ENCODE measurements around the gene ASTN1. TPM values are rescaled to one million over a fixed set of nuclear protein-coding genes. Genes with fewer than 3 reads are reported as not detected.

ASTN1 gene
- total and polyA plus RNA-seq, 4 donors, result 33.4 to 127 (median 82.8) TPM

GRCh38 chr1:176884911-176885310 lies 279.6 kb downstream of the ASTN1 start:
- H3K27me3 ChIP-seq (ENCODE audit: control insufficient read depth, insufficient read depth, low read length), result no peaks in the 10 kb centered on the region
- H3K36me3 ChIP-seq (ENCODE audit: control insufficient read depth, insufficient read depth, low read length), result peaks cover 32% of the 10 kb centered on the region
- no peaks in the 10 kb centered on the region for H3K4me1 ChIP-seq (ENCODE audit: control insufficient read depth, insufficient read depth, low read length)
- no peak for DNase-seq (ENCODE audit: low read depth in 4 of 6, low spot score in 6 of 6)
- no CpG with 5 or more reads among the region's 1 CpG for WGBS (ENCODE audit: insufficient coverage)
- no peaks in the 10 kb centered on the region for H3K9me3 ChIP-seq (ENCODE audit: control insufficient read depth, insufficient read depth, low read length)
- no peak overlapping the region for H3K27ac ChIP-seq (ENCODE audit: low read depth, low read length)
- H3K4me3 ChIP-seq (ENCODE audit: low read depth, low read length), result no peak overlapping the region

GRCh38 chr1:176884286-176884685 lies 280.2 kb downstream of the ASTN1 start:
- H3K27ac ChIP-seq (ENCODE audit: low read depth, low read length), result no peak overlapping the region
- WGBS (ENCODE audit: insufficient coverage), result 100% methylated on average over 4 of the region's 4 CpGs
- no peak for DNase-seq (ENCODE audit: low read depth in 4 of 6, low spot score in 6 of 6)
- H3K36me3 ChIP-seq (ENCODE audit: control insufficient read depth, insufficient read depth, low read length), result peaks cover 37% of the 10 kb centered on the region
- H3K27me3 ChIP-seq (ENCODE audit: control insufficient read depth, insufficient read depth, low read length), result no peaks in the 10 kb centered on the region
- H3K4me1 ChIP-seq (ENCODE audit: control insufficient read depth, insufficient read depth, low read length), result no peaks in the 10 kb centered on the region
- H3K4me3 ChIP-seq (ENCODE audit: low read depth, low read length), result no peak overlapping the region
- H3K9me3 ChIP-seq (ENCODE audit: control insufficient read depth, insufficient read depth, low read length), result no peaks in the 10 kb centered on the region

GRCh38 chr1:176880955-176881595 lies 283.4 kb downstream of the ASTN1 start:
- Histone ChIP-seq H3K4me3 (ENCODE audit: low read depth, low read length) (no peak overlapping the region), H3K36me3 (ENCODE audit: control insufficient read depth, insufficient read depth, low read length) (peaks cover 53% of the 10 kb centered on the region), H3K27ac (ENCODE audit: low read depth, low read length) (no peak overlapping the region), H3K9me3 (ENCODE audit: control insufficient read depth, insufficient read depth, low read length) (no peaks in the 10 kb centered on the region), H3K27me3 (ENCODE audit: control insufficient read depth, insufficient read depth, low read length) (no peaks in the 10 kb centered on the region), H3K4me1 (ENCODE audit: control insufficient read depth, insufficient read depth, low read length) (no peaks in the 10 kb centered on the region)
- WGBS (ENCODE audit: insufficient coverage), result 17% methylated on average over 3 of the region's 9 CpGs
- peak; percentile 40 to 92 (median 71) for DNase-seq (ENCODE audit: low read depth in 4 of 6, low spot score in 6 of 6)

- Histone ChIP-seq H3K9me3 (ENCODE audit: control insufficient read depth, insufficient read depth, low read length) (no peaks in the 10 kb centered on the region), H3K4me3 (ENCODE audit: low read depth, low read length) (no peak overlapping the region), H3K27me3 (ENCODE audit: control insufficient read depth, insufficient read depth, low read length) (no peaks in the 10 kb centered on the region), H3K4me1 (ENCODE audit: control insufficient read depth, insufficient read depth, low read length) (no peaks in the 10 kb centered on the region), H3K27ac (ENCODE audit: low read depth, low read length) (no peak overlapping the region), H3K36me3 (ENCODE audit: control insufficient read depth, insufficient read depth, low read length) (peaks cover 54% of the 10 kb centered on the region)
- WGBS (ENCODE audit: insufficient coverage), result 93% methylated on average over 5 of the region's 13 CpGs
- no peak for DNase-seq (ENCODE audit: low read depth in 4 of 6, low spot score in 6 of 6)
These were observed 284.5 kb downstream of the ASTN1 start for GRCh38 chr1:176879784-176880620.

- Histone ChIP-seq H3K36me3 (ENCODE audit: control insufficient read depth, insufficient read depth, low read length) (peaks cover 53% of the 10 kb centered on the region), H3K27me3 (ENCODE audit: control insufficient read depth, insufficient read depth, low read length) (no peaks in the 10 kb centered on the region), H3K4me3 (ENCODE audit: low read depth, low read length) (no peak overlapping the region), H3K9me3 (ENCODE audit: control insufficient read depth, insufficient read depth, low read length) (no peaks in the 10 kb centered on the region), H3K27ac (ENCODE audit: low read depth, low read length) (no peak overlapping the region), H3K4me1 (ENCODE audit: control insufficient read depth, insufficient read depth, low read length) (no peaks in the 10 kb centered on the region)
- WGBS (ENCODE audit: insufficient coverage), result 78% methylated on average over 10 of the region's 12 CpGs
- no peak for DNase-seq (ENCODE audit: low read depth in 4 of 6, low spot score in 6 of 6)
These were observed 285.6 kb downstream of the ASTN1 start for GRCh38 chr1:176878750-176879536.

- WGBS (ENCODE audit: insufficient coverage), result 25% methylated on average over 1 of the region's 3 CpGs
- H3K27ac ChIP-seq (ENCODE audit: low read depth, low read length), result no peak overlapping the region
- peaks cover 47% of the 10 kb centered on the region for H3K36me3 ChIP-seq (ENCODE audit: control insufficient read depth, insufficient read depth, low read length)
- DNase-seq (ENCODE audit: low read depth in 4 of 6, low spot score in 6 of 6), result peak in 2 of 6 donors; percentile 19 to 35
- no peak overlapping the region for H3K4me3 ChIP-seq (ENCODE audit: low read depth, low read length)
- no peaks in the 10 kb centered on the region for H3K4me1 ChIP-seq (ENCODE audit: control insufficient read depth, insufficient read depth, low read length)
- H3K9me3 ChIP-seq (ENCODE audit: control insufficient read depth, insufficient read depth, low read length), result no peaks in the 10 kb centered on the region
- no peaks in the 10 kb centered on the region for H3K27me3 ChIP-seq (ENCODE audit: control insufficient read depth, insufficient read depth, low read length)
These were observed 287.0 kb downstream of the ASTN1 start for GRCh38 chr1:176877557-176877956.

- H3K4me1 ChIP-seq (ENCODE audit: control insufficient read depth, insufficient read depth, low read length), result no peaks in the 10 kb centered on the region
- no peaks in the 10 kb centered on the region for H3K27me3 ChIP-seq (ENCODE audit: control insufficient read depth, insufficient read depth, low read length)
- no peak overlapping the region for H3K4me3 ChIP-seq (ENCODE audit: low read depth, low read length)
- no peak overlapping the region for H3K27ac ChIP-seq (ENCODE audit: low read depth, low read length)
- peaks cover 44% of the 10 kb centered on the region for H3K36me3 ChIP-seq (ENCODE audit: control insufficient read depth, insufficient read depth, low read length)
- no peak for DNase-seq (ENCODE audit: low read depth in 4 of 6, low spot score in 6 of 6)
- 100% methylated on average over 2 of the region's 4 CpGs for WGBS (ENCODE audit: insufficient coverage)
- no peaks in the 10 kb centered on the region for H3K9me3 ChIP-seq (ENCODE audit: control insufficient read depth, insufficient read depth, low read length)
These were observed 287.5 kb downstream of the ASTN1 start for GRCh38 chr1:176876966-176877515.

GRCh38 chr1:176869577-176869976 lies 294.9 kb downstream of the ASTN1 start:
- H3K36me3 ChIP-seq (ENCODE audit: control insufficient read depth, insufficient read depth, low read length), result peaks cover 20% of the 10 kb centered on the region
- DNase-seq (ENCODE audit: low read depth in 4 of 6, low spot score in 6 of 6), result no peak
- H3K27me3 ChIP-seq (ENCODE audit: control insufficient read depth, insufficient read depth, low read length), result no peaks in the 10 kb centered on the region
- H3K4me1 ChIP-seq (ENCODE audit: control insufficient read depth, insufficient read depth, low read length), result no peaks in the 10 kb centered on the region
- 97% methylated on average over 3 of the region's 4 CpGs for WGBS (ENCODE audit: insufficient coverage)
- no peaks in the 10 kb centered on the region for H3K9me3 ChIP-seq (ENCODE audit: control insufficient read depth, insufficient read depth, low read length)
- no peak overlapping the region for H3K4me3 ChIP-seq (ENCODE audit: low read depth, low read length)
- no peak overlapping the region for H3K27ac ChIP-seq (ENCODE audit: low read depth, low read length)

- Histone ChIP-seq H3K4me3 (ENCODE audit: low read depth, low read length) (no peak overlapping the region), H3K27me3 (ENCODE audit: control insufficient read depth, insufficient read depth, low read length) (no peaks in the 10 kb centered on the region), H3K27ac (ENCODE audit: low read depth, low read length) (no peak overlapping the region), H3K4me1 (ENCODE audit: control insufficient read depth, insufficient read depth, low read length) (no peaks in the 10 kb centered on the region), H3K36me3 (ENCODE audit: control insufficient read depth, insufficient read depth, low read length) (peaks cover 33% of the 10 kb centered on the region), H3K9me3 (ENCODE audit: control insufficient read depth, insufficient read depth, low read length) (no peaks in the 10 kb centered on the region)
- WGBS (ENCODE audit: insufficient coverage), result no CpG with 5 or more reads among the region's 1 CpG
- DNase-seq (ENCODE audit: low read depth in 4 of 6, low spot score in 6 of 6), result no peak
These were observed 298.3 kb downstream of the ASTN1 start for GRCh38 chr1:176866011-176866714.

Data from spinal cord (tissue), 10 donors.